ENCODE measurements around the gene IL11.

Gene IL11

DNA sequence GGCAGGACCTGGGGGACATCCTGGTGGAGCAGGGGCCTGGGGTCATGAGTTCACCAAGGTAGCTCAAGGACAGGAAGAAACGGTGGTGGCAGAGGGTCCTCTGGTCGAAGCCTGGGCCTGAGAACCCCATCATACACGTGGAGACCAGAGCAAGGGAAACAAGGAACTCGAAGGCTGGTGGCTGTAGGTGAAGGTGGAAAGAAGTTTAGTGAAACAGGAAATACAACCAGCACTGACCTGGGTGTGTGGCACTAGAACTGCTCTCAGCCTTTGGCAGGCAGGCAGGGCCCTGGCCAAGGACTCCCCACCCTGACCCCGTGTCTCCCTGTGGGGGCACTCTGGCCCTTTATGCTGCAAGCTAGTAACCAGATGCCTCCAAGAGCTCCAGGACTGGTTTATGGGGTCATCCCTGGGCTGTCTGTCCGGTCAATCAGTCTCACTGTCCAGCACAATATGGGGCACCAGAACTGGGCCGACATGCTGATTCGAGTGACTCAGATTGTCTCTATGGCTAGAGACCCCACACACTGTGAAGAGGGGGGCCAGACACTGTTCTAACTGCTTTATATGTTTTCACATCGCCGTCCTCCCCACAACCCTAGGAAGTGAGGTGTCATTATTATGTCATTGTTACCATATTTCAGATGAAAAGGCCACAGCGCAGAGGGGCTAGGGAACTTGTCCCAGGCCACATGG lies 19.5 kb downstream of the IL11 start:
- DNase-seq: no peak

DNA sequence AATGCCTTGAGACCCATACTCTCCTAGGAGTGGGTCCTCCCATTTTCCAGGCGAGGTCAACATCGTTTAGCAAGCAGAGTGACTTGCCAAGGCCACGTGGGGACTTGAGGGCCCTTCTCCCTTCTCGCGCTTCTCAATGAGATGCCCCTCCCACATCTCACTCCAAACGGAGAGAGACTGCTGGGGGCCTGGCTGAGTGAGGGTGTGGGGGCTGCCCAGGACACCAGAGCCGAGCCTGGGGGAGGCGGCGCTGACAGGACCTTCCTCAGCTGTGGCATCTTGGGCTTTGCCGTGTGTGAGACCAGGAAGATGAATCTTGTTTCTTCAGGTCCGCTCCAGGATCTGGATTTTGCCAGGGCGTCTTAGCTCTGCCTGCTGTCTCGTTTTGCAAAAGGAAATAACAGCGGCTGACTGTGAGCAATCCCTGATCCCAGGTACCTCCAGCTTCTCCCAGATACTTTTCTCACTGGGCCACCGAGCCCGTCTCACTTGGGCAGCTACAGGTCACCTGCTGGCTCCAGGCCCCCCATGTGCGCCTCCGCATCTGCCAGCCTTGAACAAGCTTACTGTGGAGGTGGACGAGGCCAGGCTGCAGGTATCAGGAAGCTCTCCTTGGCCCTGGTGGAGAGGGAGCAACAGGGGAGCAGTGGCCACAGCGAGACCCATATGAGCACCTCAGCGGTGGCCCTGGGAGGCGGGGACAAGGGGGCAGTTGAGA lies 21.8 kb downstream of the IL11 start:
- no peak for DNase-seq

DNA sequence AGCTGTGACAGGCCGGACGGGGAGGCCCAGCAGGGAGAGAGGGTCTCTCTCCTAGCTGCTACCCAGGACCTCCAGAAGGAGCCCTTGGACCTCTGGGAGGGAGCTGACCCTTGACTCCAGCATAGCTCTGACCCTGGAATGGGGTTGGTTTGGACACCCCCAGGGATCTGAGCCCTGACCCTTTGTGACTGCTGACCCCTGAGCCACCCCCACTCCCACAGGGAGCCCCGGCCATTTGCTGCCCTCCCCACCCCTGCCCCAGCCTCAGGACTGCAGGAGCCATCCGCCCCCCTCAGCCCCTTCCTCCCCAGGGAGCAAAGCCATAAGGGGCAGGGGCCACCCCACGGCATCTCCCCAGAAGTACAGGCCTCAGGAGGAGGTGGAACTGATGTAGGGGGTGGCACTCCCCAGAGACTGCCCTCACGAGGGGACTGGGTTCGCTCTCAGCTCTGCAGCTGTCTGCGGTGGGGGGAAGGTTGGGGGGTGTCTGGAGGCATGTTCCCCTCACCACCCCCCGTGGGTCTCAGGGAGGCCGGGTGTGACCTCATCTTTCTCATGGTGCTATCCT lies 22.7 kb downstream of the IL11 start:
- DNase-seq: no peak

DNA sequence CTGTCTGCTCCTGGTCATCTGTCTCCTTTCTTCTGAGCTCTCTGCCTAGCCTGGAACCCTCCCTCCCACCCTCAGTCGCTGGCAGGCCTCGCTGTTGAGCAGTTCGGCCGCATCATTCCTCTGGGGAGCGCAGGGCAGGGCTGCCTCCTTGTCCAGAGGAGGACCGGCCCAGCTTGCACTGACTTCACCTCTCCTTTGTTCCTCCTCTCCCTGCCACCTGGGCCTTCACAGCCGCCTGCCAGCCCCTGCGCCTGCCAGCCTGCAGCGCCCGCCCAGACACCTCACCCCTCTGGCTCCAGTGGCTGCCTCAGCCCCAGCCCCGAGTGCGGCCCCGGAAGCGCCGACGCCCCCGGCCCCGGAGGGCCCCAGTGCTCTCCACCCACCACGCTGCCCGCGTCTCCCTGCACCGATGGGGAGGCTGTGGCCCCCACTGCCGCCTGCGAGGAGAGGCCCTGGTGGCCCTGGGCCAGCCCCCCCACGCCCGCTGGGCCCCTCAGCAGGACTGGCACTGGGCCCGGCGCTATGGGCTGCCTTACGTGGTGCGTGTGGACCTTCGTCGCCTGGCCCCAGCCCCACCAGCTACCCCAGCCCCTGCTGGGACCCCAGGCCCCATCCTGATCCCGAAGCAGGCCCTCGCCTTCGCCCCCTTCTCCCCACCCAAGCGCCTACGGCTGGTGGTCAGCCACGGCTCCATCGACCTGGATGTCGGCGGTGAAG lies 23.4 kb downstream of the IL11 start:
- no peak for DNase-seq

DNA sequence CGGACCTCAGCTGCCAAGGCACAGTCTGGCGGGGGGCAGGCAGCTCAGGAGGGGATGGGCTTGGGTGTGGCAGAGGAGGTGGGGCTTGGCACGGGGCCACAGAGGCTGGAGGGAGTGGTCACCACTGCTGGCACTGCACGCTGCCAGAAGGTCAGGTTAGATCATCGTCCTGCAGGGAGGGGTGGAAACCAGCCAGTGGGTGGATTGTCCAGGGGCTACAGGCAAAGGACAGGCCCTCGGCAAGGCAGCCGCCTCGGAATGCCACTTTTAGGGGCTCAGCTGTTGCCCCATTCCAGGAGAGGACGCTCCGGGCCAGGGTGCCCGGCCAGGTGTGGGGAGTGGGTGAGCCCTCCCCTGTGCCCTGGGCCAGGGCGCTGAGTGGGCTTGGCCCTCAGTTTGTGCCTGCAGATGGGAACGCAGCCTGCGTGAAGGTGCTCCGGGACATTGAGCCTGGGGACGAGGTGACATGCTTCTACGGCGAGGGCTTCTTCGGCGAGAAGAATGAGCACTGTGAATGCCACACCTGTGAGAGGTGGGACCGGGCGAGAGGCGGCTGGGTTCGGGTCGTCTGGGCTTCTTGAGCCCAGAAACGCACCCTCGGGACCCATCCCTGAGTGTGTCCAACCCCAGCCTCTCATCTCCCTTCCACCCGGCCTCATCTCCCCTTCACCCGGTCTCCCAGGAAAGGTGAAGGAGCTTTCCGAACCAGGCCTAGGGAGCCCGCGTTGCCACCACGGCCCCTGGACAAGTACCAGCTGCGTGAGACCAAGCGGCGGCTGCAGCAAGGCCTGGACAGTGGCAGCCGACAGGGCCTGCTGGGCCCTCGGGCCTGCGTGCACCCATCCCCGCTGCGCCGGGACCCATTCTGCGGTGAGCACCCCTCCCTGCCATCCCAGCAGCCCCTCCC lies 24.2 kb downstream of the IL11 start:
- no peak for DNase-seq

DNA sequence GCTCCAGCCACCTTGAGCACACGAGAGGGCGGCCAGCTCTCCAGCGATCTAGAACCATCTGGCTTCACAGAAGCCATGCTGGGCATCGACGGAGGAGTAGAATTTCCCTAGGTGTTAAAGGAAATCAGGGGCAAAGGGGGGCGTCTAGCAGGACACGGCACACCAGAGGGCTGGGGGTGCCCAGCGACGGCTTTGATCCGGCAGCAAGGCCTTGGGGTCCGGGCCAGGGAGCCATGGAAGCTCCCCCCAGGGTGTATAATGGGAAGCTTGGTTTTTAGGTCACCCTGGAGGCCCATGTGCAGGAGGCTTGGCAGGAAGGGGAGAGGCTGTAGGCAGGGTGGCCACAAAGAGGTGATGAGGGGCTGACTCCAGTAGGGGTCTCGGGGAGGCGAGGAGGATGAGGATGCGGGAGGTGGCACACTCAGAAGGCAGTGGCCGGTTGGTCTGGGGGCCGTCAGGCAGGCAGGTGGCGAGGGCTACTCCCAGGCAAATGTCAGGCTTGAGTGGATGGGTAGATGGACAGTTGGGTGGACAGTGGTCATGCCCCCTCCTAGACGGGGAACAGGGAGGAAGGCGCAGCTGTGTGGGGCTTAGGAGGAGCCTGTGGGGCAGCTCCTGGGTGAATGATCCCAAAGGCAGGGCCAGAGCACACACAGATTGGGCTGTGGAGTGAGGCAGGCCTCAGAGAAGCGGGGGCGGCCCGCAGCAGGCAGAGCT lies 25.0 kb downstream of the IL11 start:
- no peak for DNase-seq

DNA sequence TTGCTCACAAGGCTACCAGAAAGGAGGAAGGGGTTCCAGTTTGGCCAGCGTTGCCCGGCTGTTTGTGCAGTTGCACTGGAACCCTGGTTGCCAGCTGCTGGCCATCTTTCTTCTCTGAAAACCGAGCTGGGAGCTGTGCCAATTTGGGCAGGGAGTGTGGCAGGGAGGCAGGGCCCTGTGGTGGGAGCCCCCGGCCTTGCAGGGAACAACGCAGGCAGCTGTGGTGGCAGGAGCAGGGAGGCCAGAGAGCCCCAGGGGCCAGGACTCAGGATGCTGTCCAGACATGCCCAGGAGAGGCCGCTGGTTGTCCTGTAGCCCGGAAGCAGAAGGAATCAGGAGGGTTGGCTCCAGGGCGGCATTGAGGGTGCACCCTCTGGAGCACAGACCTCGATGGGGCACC lies 25.8 kb downstream of the IL11 start:
- DNase-seq: no peak

DNA sequence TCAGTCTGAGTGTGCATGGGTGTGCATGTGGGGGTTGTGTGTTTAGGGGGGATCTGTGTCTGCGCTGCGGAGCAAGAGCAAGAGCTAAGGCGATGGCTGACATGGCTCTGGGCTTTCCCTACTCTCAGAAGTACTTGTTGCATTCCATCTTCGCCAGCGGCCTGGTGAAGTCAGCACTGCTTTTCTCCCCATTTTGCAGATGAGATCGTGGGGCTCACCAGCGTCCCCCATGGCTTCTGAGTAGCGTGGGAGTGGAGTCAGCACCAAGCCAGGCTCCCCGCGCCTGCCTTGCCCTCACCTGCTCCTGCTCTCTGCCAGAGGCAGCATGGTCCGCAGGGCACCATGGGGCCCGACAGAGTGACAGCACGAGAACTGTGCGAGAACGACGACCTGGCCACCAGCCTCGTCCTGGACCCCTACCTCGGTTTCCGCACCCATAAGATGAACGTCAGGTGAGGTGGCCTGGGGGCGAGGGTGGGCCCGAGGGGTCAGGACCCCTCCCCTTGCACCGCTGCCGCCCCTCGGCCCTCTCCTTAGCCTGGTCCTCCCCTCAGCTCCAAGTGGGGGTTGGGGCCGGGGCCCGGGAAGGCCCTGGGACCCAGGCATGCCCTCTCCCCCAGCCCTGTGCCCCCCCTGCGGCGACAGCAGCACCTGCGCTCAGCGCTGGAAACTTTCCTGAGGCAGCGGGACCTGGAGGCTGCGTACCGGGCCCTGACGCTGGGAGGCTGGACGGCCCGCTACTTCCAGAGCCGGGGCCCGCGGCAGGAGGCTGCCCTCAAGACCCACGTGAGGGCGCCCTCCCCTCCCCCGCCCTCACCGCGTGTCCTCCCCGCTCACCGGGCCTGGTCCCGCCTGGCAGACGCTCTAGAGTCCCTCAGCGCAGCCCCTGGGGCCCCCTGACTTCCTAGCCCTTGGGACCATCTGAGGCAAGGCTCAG lies 28.4 kb downstream of the IL11 start:
- DNase-seq: no peak

DNA sequence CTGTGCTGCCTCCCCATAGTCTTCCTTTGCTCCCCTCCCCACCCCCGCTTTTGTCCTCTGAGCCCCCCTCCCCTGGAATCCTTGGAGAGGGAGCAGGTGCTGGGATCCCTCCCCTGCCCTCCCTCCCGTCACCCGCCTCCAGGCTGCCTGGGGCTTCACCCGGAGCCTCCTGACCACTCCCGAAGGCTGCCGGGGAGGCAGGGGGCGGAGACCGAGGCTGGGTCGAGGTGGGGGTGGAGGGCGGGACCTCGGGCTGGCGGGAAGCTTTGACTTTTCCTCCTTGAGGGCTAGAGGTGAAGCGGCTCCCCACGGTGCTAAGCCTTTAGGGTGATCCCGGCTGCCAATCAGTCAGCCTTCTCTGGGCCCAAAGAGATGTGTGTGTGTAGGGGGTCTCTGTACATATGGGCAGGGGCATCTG lies 29.1 kb downstream of the IL11 start:
- DNase-seq: peak; percentile 59 to 85

DNA sequence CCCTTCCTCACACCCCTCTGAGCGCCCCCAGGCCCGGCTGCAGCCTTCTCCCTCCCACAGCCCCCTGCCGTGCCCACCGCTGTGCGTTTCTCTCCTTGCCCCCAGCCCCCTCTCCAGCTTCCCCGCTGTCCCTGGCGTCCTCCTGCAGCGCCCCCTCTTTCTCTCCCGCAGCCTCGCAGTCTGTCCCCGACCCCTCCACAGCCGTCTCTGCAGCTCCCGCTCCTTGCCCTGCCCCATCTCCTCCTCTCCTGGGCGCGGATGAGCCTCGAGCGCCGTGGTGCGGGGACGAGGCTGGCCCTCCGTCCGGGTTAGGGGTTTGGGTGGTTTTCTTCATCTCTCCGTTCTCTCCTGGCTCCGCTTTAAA lies 29.5 kb downstream of the IL11 start:
- peak in 1 of 2 donors; percentile 13 for DNase-seq

DNA sequence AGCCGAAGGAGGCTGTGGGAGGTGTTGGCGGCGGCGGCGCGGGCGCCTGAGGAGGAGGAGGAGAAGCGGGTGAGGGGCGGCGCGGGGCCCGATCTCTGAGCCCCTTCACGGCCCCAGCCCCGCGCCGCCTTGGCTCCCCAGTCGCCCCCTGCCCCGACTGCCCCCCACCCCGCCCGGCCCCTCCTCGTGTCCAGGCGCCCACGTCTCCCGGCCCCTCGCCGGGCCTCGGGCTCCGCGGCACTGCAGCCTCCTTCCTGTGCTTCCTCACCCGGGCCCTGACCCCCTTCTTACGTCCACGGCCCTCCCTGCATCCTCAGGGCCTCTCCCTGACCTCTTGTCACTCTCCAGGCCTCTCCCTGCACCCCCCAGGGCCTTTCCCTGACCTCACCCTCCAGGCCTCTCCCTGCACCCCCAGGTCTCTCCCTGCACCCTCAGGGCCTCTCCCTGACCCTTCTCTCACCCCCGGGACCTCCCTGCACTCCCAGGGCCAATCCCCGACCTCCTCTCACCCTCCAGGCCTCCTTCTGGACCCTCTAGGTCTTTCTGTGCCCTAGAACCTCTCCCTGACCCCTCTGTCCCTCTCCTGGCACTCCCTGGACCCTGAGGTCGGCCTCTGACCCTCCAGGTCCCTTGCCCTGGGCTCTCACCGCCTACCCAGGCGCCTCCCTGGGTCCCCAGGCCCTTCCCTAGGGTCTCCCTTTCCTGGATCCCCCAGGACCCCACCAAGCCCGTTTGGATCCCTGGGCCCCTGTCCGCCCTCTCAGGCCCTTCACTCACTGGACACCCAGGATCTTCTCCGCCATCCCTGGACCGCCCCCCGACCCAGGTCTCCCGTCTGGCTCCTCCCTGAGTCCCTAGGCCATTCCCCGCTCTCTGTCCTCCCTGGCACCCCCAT lies 30.1 kb downstream of the IL11 start:
- peak; percentile 11 to 29 for DNase-seq

DNA sequence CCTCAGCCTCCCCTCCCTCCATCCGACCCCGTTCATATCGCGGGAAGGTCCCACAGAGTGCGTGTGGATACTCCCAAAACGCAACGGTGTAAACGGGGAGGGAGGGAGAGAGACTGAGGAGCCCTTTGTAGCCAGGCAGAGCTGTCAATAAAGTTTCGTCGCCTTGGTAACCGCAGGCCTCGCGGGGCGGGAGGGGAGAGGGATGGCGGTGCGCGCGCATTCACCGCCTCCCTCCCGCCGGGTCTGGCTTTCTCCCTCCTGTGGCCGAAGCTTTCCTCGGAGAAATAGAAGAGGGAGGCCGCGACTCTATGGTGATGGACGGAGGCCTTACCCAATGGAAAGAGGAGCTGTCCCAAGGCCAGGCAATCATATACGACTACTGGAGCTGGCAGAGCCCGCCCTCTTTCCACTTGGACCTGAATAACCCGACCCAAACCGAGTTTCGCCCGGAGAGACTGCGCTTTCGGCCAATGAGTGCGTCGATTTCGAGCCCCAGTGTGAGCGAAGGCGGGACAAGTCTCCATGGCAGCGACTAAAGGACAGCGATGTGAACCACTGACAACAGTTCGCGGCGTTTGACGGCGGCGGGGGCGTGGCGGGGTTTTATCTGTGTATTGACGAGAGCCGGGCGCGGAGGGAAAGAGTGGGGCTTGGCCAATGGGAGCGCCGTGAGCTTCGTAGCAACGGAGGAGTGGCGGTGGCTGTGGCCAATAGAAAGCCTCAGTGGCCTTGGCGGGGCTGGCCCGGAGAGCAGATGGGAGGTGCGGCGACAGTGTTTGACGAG lies 31.0 kb downstream of the IL11 start, which contains the start of gene KMT5C:
TSS of gene KMT5C (plus strand) at position 772 of the 784 bp plus-strand sequence. CDS start 2,061 bp downstream, outside the sequence.
- peak; percentile 100 for DNase-seq

DNA sequence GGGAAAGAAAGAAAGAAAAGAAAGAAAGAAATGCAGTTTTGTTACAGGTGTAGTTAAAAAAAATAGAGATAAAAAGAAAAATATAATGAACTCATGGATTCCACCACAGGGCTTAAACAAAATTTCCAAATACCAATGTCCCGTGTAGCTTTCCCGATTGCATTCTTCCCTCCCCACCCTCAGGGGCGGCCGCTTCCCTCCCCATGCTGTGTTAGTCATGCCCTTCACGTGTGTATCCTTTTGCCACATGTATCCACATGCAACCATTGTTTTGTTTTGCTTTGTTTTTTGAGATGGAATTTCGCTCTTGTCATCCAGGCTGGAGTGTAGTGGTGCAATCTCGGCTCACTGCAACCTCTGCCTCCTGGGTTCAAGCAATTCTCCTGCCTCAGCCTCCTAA lies 34.2 kb downstream of the IL11 start:
- no peak for DNase-seq

DNA sequence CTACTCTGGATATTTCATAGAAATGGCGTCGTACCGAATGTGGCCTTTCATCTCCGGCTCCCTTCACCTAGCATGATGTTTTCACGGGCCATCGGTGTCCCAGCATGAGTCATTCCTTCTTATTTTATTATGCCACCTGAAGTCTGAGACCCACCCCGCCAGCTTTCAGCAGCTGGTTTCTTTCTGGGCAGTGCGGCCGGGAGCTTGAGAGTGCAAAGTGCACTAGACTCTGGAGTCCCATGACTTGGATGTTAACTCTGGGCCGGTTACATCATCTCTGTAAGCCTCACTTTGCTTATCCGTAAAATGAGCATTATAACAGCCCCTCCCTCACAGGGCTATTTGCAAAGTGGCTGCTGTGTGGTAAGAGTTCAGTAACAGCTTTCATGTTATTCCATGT lies 36.4 kb downstream of the IL11 start:
- peak in 1 of 2 donors; percentile 35 for DNase-seq

DNA sequence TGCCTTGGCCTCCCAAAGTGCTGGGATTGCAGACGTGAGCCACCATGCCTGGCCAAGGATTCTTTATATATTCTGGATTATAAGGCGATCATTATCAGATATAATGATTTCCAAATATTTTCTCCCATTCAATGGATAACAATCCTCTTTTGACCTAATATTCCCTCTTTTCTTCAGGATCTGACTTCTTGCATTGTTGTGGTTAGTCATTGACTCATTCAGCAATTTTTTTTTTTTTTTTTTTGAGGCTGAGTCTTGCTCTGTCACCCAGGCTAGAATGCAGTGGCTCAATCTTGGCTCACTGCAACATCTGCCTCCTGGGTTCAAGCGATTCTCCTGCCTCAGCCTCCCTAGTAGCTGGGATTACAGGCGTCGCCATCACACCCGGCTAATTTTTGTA lies 40.5 kb downstream of the IL11 start:
- DNase-seq: peak in 1 of 2 donors; percentile 14

DNA sequence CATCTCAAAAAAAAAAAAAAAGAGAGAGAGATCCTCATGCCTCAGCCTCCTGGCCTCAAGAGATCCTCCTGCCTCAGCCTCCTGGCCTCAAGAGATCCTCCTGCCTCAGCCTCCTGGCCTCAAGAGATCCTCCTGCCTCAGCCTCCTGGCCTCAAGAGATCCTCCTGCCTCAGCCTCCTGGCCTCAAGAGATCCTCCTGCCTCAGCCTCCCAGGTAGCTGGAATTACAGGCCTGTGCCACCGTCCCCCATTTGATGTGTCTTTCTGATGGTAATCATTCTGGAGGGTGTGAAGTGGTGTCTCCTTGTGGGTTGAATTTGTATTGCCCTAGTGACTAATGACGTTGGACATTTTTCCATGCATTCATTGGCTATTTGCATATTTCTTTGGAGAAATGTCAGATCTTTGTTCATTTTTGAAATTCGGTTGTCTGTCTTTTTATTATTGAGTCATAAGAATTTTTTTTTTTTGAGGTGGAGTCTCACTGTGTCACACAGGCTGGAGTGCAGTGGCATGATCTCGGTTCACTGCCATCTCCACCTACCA lies 41.4 kb downstream of the IL11 start:
- peak; percentile 24 to 63 for DNase-seq

DNA sequence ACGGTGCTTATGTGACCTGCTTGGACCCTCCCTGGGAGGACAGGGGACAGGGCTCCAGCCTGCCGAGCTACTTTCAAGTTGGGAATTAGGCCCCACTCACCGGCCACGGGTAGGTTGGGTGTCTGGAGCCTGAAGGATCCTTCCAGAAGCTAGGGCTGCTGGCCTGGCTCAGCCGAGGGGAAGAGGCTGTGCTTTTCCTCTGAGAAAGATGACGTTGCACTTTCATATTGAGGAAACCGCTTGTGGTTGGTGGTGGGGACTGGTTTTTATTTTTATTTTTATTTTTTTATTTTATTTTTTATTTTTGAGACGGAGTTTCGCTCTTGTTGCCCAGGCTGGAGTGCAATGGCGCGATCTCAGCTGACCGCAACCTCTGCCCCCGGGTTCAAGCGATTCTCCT lies 45.1 kb downstream of the IL11 start, which contains the start of gene TMEM150B:
TSS of gene TMEM150B (minus strand) at position 170 of the 400 bp plus-strand sequence. CDS start 4,305 bp downstream, outside the sequence.
- peak; percentile 69 to 76 for DNase-seq

DNA sequence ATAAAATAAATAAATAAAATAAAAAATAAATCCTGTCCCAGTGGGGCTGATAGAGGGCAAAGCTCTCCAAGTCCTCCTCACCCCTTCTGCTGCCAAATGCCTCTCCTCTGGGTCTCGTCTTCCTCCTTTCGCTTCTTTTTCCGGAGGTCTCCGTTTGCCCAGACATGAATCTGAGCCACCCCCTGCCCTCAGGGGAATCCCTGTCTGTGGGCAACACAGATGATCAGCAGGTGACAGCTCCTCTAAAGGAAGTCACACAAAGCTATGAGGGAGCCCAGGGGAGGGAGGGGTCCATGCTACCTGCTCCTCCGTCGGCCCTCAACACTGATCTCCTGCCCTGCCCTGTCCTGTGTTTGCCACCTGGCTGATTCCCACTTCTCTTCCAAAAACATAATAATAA lies 45.6 kb downstream of the IL11 start:
- peak in 1 of 2 donors; percentile 22 for DNase-seq
